ENCODE measurements around the gene LMO4.

- TF ChIP-seq EZH2 (IDR thresholded peaks at IDR 0.05; ENCODE audit: borderline replicate concordance, low read length) (no peak), CTCF (IDR thresholded peaks at IDR 0.05; ENCODE audit: low read length) (peak; percentile 36; the same call in 1 of the 2 replicates)
These were observed 65.8 kb downstream of the LMO4 start for GRCh38 chr1:87394513-87394912.
